GM06990 (cell line): Measurements from ENCODE around the gene TTC28.

Source experiments
- DNase-seq: peaks from one replicate; pipeline ENCODE4 v3.0.0-alpha.2; 2011; ENCODE audit not compliant: insufficient read length; ENCODE audit errors: extremely low read depth
- H3K27me3 ChIP-seq: replicated peaks from 2 replicates; pipeline ENCODE4 v1.6.0; 2011; ENCODE audit warnings: low read length; ENCODE audit not compliant: control insufficient read depth, insufficient read depth
- H3K36me3 ChIP-seq: 2 replicates; pipeline ENCODE4 v1.5.1; 2011; ENCODE audit warnings: low read length; ENCODE audit not compliant: control insufficient read depth, insufficient read depth
- H3K4me3 ChIP-seq: replicated peaks from 2 replicates; pipeline ENCODE4 v1.5.1; 2011; ENCODE audit warnings: low read depth, mild to moderate bottlenecking, control low read depth, low read length
- CTCF ChIP-seq: IDR thresholded peaks from 2 replicates; pipeline ENCODE4 v1.5.1; 2011; ENCODE audit warnings: low read length, control low read depth, mild to moderate bottlenecking, inconsistent platforms; ENCODE audit not compliant: insufficient read depth, poor library complexity, severe bottlenecking

Gene TTC28

GRCh38 chr22:28146401-28147314 lies 533.0 kb downstream of the TTC28 start:
- TF ChIP-seq CTCF, result no peak
- H3K27me3 ChIP-seq, result no peaks in the 10 kb centered on the region; the same call in 1 of the 2 replicates
- no peaks in the 10 kb centered on the region for H3K36me3 ChIP-seq
- no peak for DNase-seq
- no peak overlapping the region for H3K4me3 ChIP-seq

GRCh38 chr22:28143961-28144745 lies 535.5 kb downstream of the TTC28 start:
- Histone ChIP-seq H3K27me3 (no peaks in the 10 kb centered on the region; the same call in none of the 2 replicates), H3K36me3 (no peaks in the 10 kb centered on the region), H3K4me3 (no peak overlapping the region)
- DNase-seq, result no peak
- no peak for TF ChIP-seq CTCF

GRCh38 chr22:28143241-28143865 lies 536.3 kb downstream of the TTC28 start:
- Histone ChIP-seq H3K27me3 (no peaks in the 10 kb centered on the region; the same call in none of the 2 replicates), H3K4me3 (no peak overlapping the region), H3K36me3 (no peaks in the 10 kb centered on the region)
- TF ChIP-seq CTCF, result no peak
- no peak for DNase-seq

- no peak for TF ChIP-seq CTCF
- no peak overlapping the region for H3K4me3 ChIP-seq
- no peaks in the 10 kb centered on the region; the same call in none of the 2 replicates for H3K27me3 ChIP-seq
- no peak for DNase-seq
- H3K36me3 ChIP-seq, result no peaks in the 10 kb centered on the region
Observed at GRCh38 chr22:28142361-28142961, 537.2 kb downstream of the TTC28 start.

- no peak for DNase-seq
- no peaks in the 10 kb centered on the region for H3K36me3 ChIP-seq
- H3K4me3 ChIP-seq, result no peak overlapping the region
- TF ChIP-seq CTCF, result no peak
- H3K27me3 ChIP-seq, result no peaks in the 10 kb centered on the region; the same call in none of the 2 replicates
Observed at GRCh38 chr22:28141614-28142013, 538.0 kb downstream of the TTC28 start.
